DOHH2 (cell line): ENCODE data around the gene PAK5.

Experiments used
- H3F3A ChIP-seq: fragments of 200-600 bp; sonication (generic), shearing (Covaris generic); 2 replicates; pipeline ENCODE4 v1.6.0; 2016; ENCODE audit warnings: antibody characterized with exemption, mild to moderate bottlenecking; ENCODE audit not compliant: control insufficient read depth, insufficient read depth
- H3K27ac ChIP-seq: fragments of 200-600 bp; sonication (generic); 2 replicates; pipeline ENCODE4 v1.5.1; 2014; ENCODE audit warnings: low read depth, mild to moderate bottlenecking, low read length, moderate library complexity
- H3K27me3 ChIP-seq: fragments of 200-600 bp; sonication (generic); 2 replicates; pipeline ENCODE4 v1.6.1; 2014; ENCODE audit warnings: mild to moderate bottlenecking, low read length, mixed read lengths; ENCODE audit not compliant: control insufficient read depth
- H3K36me3 ChIP-seq: fragments of 200-600 bp; sonication (generic); 2 replicates; pipeline ENCODE4 v1.6.1; 2014; ENCODE audit warnings: mild to moderate bottlenecking, low read length, moderate library complexity, mixed read lengths; ENCODE audit not compliant: control insufficient read depth
- H3K4me1 ChIP-seq: fragments of 200-600 bp; sonication (generic); 2 replicates; pipeline ENCODE4 v1.6.1; 2014; ENCODE audit warnings: mild to moderate bottlenecking, low read length, mixed read lengths; ENCODE audit not compliant: control insufficient read depth
- H3K4me2 ChIP-seq: fragments of 200-600 bp; sonication (generic); 2 replicates; pipeline ENCODE4 v1.6.0; 2014; ENCODE audit warnings: mild to moderate bottlenecking, low read length, moderate library complexity
- H3K4me3 ChIP-seq: fragments of 200-600 bp; sonication (generic); 2 replicates; pipeline ENCODE4 v1.5.1; 2014; ENCODE audit warnings: mild to moderate bottlenecking, low read length, mixed read lengths
- H3K79me2 ChIP-seq: fragments of 200-600 bp; sonication (generic); 2 replicates; pipeline ENCODE4 v1.6.1; 2014; ENCODE audit warnings: mild to moderate bottlenecking, low read length, mixed read lengths; ENCODE audit not compliant: control insufficient read depth
- H3K9me2 ChIP-seq: fragments of 200-600 bp; sonication (generic); replicated peaks from 2 replicates; pipeline ENCODE4 v1.6.1; 2014; ENCODE audit warnings: mild to moderate bottlenecking, low read length, mixed read lengths; ENCODE audit not compliant: control insufficient read depth
- H3K9me3 ChIP-seq: fragments of 200-600 bp; sonication (generic); 2 replicates; pipeline ENCODE4 v1.6.1; 2014; ENCODE audit warnings: antibody characterized with exemption, low read length, mixed read lengths; ENCODE audit not compliant: control insufficient read depth, insufficient read depth
- H4K20me1 ChIP-seq: fragments of 200-600 bp; sonication (generic); 2 replicates; pipeline ENCODE4 v1.6.0; 2014; ENCODE audit warnings: low read depth, mild to moderate bottlenecking, antibody characterized with exemption, low read length, moderate library complexity; ENCODE audit not compliant: control insufficient read depth, insufficient read depth
- CTCF ChIP-seq: fragments of 200-600 bp; sonication (generic); IDR thresholded peaks from one replicate; pipeline ENCODE4 v1.5.1; 2014; ENCODE audit warnings: antibody characterized with exemption, mild to moderate bottlenecking, low read depth, low read length; ENCODE audit not compliant: poor library complexity, severe bottlenecking
- EZH2phosphoT487 ChIP-seq: fragments of 200-600 bp; sonication (generic); IDR thresholded peaks from 2 replicates; pipeline ENCODE4 v1.6.1; 2017; ENCODE audit warnings: borderline replicate concordance, mild to moderate bottlenecking, antibody characterized with exemption, low read length, moderate library complexity, mixed read lengths

PAK5 gene

GRCh38 chr20:9578594-9578993 is 260.3 kb downstream of the PAK5 start:
- Histone ChIP-seq H4K20me1 (no peaks in the 10 kb centered on the region), H3K4me1 (no peaks in the 10 kb centered on the region), H3K27ac (no peak overlapping the region), H3K9me2 (no peaks in the 10 kb centered on the region), H3K4me2 (no peak overlapping the region), H3K27me3 (no peaks in the 10 kb centered on the region), H3K9me3 (no peaks in the 10 kb centered on the region), H3K4me3 (no peak overlapping the region), H3F3A (no peaks in the 10 kb centered on the region), H3K79me2 (no peaks in the 10 kb centered on the region), H3K36me3 (no peaks in the 10 kb centered on the region)
- TF ChIP-seq CTCF (no peak), EZH2phosphoT487 (no peak)

- Histone ChIP-seq H3K27ac (no peak overlapping the region), H3K4me3 (no peak overlapping the region), H3K4me2 (no peak overlapping the region), H3K9me2 (no peaks in the 10 kb centered on the region), H3K4me1 (no peaks in the 10 kb centered on the region), H3F3A (no peaks in the 10 kb centered on the region), H3K27me3 (no peaks in the 10 kb centered on the region), H4K20me1 (no peaks in the 10 kb centered on the region), H3K79me2 (no peaks in the 10 kb centered on the region), H3K36me3 (no peaks in the 10 kb centered on the region), H3K9me3 (no peaks in the 10 kb centered on the region)
- no peak for TF ChIP-seq CTCF
- no peak for TF ChIP-seq EZH2phosphoT487
Measured at GRCh38 chr20:9577397-9577796, 261.5 kb downstream of the PAK5 start.

DNA sequence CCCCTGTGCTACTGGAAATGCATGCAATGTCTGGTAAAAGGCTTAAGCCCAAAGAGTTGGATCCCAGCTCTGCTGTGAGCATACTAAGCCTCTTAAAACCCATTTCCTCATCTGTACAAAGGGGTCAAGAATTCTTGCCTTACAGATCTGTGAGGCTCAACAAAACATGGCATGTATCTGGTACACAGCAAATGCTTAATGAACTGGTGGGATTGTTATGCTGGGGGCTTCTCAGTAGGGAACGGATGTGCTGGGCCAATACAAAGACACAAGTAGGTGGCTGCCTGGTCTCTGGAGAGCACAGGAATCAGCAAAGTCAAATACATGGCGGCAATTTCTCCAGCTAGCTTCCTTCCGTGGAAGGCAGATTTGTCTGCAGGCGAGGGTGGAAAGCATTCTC is 262.2 kb downstream of the PAK5 start:
- Histone ChIP-seq H3K9me2 (no peaks in the 10 kb centered on the region), H3K36me3 (no peaks in the 10 kb centered on the region), H3K27ac (no peak overlapping the region), H3K4me2 (no peak overlapping the region), H3K9me3 (no peaks in the 10 kb centered on the region), H3K79me2 (no peaks in the 10 kb centered on the region), H3K4me3 (no peak overlapping the region), H3K27me3 (no peaks in the 10 kb centered on the region), H4K20me1 (no peaks in the 10 kb centered on the region), H3F3A (no peaks in the 10 kb centered on the region), H3K4me1 (no peaks in the 10 kb centered on the region)
- no peak for TF ChIP-seq CTCF
- no peak for TF ChIP-seq EZH2phosphoT487

DNA sequence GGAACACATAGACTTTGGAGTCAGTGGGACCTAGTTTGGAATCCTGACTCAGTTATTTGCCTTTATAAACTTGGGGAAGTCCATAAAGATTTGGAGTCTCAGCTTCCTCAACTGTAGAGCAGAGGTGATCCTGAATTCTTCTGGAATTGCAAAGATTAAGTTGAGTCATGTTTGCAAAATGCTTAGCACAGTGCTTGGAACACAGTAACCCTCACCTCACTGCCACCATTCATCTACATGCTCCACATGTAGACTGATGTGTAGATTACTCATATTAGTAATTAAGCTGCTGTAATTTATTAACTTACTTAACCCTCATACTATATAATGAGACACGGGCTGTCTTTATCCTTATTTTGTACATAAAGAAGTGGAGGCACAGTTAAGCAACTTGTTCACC is 263.0 kb downstream of the PAK5 start:
- no peaks in the 10 kb centered on the region for H3K27me3 ChIP-seq
- TF ChIP-seq CTCF (no peak), EZH2phosphoT487 (no peak)
- no peaks in the 10 kb centered on the region for H3K4me1 ChIP-seq
- no peak overlapping the region for H3K27ac ChIP-seq
- H3K4me2 ChIP-seq, result no peak overlapping the region
- H3K36me3 ChIP-seq, result no peaks in the 10 kb centered on the region
- no peaks in the 10 kb centered on the region for H3K9me2 ChIP-seq
- H3K9me3 ChIP-seq, result no peaks in the 10 kb centered on the region
- H3K4me3 ChIP-seq, result no peak overlapping the region
- H3F3A ChIP-seq, result no peaks in the 10 kb centered on the region
- no peaks in the 10 kb centered on the region for H4K20me1 ChIP-seq
- H3K79me2 ChIP-seq, result no peaks in the 10 kb centered on the region
